Measurements from ENCODE around the gene MYBPC1.

MYBPC1 gene

DNA sequence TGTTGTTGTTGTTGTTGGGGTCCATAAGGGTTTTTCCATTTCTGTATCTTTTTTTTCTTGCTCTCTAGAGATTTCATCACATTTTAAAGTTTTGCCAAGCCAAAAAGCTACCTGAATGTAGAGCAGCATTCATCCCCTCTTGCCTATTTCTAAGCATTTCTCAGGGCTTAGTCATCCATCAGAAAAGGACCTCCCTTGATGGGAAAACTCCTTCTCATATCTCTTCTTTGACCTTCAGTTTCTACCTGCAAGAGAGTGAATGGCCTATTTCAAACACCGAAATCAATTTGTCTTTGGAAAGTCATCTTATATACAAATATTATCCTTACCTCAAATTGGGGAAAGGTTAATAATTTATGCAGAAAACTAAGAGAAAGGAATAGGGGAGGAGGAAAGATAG is 4.5 kb downstream of the MYBPC1 start:
- DNase-seq (ENCODE audit: low spot score): no peak

GRCh38 chr12:101599771-101600484 is 5.2 kb downstream of the MYBPC1 start:
- no peak for DNase-seq (ENCODE audit: low spot score)

DNA sequence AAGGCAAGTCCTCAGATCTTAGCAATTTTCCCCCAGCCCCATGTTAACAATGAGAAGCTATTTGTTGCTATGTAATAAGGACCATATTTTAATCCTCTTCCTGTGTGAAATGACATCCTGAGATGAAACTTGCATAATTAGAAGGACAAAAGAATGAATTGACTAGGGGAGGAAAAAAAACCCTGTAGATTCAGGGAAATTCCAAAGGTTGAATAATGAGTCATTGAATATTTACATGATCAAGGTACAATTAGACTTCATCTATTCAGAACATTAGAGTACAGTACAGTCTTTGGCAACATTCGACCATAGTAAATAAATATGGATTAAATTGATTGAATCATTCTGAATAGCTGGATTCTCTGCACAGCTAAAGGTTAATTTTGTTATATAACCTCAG is 9.4 kb downstream of the MYBPC1 start:
- no peak for DNase-seq (ENCODE audit: low spot score)

DNA sequence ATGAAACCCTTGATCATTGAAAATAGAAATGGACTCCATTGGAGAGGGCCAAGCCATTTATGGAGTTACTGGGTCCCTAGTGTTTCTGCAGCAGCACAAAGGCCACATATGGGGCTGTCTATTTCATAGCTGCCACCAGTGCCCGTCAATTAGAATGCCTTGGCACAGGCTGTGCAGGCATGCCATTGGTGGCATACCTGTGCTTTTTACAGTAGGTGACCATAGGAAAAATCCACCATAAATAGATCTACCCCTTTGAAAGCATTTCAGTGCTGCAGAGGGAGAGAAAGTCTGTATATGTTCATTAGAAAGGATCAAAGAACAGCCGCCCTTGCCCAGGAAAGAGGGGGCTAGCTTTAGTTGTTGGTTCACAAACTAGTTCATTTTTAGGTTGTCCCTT is 13.1 kb downstream of the MYBPC1 start:
- no peak for DNase-seq (ENCODE audit: low spot score)

GRCh38 chr12:101608301-101609133 is 13.7 kb downstream of the MYBPC1 start:
- no peak for DNase-seq (ENCODE audit: low spot score)

DNA sequence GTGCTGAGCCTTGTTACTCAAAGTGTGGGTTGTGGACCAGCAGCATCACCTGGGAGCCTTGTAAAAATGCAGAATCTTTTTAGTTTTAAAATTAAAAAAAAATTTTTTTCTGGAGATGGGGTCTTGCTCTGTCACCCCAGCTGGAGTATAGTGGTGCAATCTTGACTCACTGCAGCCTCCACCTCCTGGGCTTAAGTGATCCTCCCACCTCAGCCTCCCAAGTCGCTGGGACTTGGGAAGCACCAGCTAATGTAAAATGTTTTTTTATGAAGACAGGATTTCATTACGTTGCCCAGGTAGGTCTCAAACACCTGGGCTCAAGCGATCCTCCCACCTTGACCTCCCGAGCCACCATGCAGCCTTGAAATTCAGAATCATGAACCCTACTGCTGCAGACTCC is 14.4 kb downstream of the MYBPC1 start:
- DNase-seq (ENCODE audit: low spot score): no peak

DNA sequence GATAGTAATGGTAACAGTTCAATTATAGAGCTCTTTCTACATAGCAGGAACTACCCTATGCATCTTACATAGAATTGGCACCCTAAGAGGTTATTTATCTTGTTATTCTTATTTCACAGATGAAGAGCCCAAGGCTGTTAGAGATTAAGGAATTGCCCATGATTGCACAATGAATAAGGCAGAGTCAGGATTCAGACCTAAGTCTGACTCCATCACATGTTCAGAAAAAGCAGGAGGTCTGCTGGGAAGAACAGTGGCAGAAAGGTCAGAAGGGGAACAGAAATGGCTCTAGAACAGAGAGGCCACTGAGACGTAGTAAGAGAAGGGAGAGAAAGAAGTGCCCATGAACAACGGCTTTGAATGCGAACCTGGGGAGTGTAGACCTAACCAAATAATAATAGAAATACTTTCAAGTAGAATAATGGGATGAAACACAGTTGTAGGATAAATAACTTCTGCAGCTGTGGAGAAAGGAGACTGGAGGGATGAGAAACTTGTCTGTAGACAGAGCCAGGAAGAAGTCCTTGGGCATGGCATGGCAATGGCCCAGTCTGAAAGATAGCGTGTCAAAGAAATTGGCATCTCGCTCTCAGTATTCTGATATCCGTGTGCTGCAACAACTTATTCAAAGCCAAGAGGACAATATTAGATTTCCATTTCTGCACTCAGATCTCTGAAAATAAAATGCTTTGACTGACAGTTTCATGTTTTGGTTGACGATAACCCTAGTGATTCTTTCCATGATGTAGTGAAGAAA is 17.6 kb downstream of the MYBPC1 start:
- DNase-seq (ENCODE audit: low spot score): no peak

DNA sequence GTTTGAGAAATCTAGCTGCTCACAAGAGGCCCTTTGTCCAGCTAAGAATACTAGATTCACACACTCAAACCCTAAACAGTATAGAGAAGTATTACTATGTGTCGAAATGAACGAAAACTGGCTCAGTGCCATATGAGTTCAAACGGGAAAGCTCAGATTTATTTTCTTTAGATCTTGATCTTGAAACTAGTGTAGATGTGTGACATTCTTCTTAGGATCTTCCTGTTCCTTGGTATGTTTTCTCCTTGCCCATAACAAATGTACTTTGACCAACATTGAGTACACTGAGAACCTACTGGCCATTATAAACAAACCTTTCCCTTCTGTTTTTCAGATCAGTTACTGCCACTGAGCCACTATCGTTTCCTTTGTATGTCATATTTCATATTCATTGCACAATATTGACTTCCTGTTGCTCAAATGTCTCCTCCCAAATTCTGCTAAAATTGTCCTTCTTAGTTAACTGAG is 21.3 kb downstream of the MYBPC1 start:
- no peak for DNase-seq (ENCODE audit: low spot score)

DNA sequence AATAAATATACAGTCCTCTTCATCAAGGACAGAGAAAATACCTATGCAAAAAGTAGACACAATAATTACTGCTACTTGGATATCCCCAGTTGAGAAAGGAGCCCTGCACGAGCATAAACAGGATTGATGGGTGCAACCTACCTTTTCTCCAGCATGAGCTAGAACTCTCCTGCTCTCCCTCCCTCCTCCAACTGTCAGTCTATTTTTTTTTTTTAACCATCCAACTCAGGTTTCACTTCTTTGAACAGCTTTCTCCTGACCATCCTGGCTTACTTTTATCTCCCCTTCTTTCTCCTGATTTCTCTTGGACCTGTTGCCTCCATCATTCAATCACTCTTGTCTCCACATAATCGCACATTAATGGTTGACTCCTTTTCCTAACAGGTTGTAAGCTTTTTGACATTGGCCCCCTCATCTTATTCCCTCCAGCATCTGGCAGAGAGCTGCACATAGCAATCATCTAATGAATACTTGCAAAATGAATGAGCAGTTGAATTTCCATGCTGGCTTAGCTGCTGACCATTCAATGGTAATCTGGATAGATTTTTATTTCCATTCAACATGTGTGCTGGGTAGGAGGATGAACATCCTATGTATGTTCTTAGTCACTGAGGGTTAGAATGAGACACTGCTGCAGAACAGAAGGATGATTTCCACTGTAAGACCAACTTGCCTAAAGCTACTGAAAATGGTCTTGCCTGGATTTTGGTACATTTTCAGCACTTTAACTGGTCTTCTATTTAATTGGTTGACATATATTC is 24.4 kb downstream of the MYBPC1 start:
- no peak for DNase-seq (ENCODE audit: low spot score)

DNA sequence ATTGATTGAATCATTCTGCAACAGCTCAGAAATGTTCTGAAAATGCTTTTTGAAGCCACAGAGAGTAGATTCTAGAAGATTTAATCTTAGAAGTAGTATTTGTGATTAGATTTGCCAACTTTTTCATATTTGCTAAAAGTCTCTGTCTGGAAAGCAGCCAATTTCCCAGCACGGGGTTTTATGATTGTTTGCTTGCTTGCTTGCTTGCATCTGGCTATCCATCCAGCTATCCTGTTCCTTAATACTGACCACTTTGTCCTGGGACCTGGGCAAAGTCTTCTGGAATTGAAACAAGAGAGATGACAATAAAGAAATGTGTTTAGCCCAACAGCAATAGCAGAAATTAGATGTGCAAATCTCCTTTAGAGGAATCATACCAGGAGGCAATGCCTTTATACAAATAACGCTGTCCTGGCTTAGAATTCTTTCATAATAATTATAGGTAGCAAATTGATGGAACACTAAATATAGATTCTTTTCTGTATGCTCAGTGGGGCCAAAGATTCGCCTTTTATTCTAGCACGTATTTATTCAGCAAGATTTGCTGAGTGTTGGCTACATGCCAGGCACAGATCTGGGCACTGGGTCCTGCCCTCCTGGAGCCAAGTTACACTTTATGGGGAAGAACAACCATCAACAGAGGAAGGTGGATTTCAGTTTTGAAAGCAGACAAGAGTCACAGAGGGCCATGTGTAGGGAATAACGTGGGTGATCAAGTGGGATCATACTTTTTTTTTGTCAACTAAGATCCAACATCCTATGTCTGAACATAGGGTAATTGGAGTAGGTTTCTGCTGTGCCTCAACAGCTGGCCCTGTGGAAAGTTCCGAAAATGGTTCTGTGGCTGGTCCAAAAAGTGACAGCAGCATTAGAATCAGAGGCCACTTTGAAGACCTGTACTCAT is 25.3 kb downstream of the MYBPC1 start:
- no peak for DNase-seq (ENCODE audit: low spot score)

DNA sequence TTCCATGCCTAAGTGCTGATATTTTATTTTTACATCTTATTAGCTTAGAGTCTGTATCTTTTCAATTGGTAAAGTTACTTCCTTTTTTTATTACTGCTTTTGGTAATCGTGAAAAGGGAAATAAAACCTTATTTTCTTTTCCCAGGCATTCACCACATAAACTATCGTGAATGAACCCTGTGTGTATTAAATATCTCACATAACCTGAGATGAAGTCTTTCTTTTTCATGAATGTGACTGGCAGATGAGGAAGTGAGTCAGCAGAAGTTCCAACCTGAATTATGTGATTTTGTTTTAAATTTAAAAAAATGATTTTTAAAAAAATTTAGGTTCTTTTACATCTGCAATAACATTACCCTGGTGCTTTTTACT is 26.0 kb downstream of the MYBPC1 start:
- no peak for DNase-seq (ENCODE audit: low spot score)

DNA sequence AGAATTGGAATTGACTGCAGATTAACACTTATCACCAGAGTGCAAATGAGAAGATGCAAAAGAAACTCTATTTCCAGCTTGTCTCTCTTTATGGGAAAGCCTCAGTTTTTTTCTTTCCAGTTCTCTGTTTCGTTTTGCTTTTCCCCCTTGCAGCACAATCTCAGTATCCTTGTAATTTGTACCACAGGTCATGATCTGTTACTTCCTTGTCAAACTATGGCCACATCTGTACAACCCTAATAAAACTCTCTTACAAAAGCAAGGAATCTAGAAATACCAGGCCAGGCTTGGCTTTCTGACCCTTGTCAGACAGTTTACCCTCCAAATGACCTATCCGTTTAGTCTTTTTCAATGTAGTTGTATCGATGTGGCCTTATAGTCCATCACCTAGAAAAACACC is 33.9 kb downstream of the MYBPC1 start:
- no peak for DNase-seq (ENCODE audit: low spot score)

GRCh38 chr12:101634724-101635123 is 40.0 kb downstream of the MYBPC1 start:
- DNase-seq (ENCODE audit: low spot score): no peak

DNA sequence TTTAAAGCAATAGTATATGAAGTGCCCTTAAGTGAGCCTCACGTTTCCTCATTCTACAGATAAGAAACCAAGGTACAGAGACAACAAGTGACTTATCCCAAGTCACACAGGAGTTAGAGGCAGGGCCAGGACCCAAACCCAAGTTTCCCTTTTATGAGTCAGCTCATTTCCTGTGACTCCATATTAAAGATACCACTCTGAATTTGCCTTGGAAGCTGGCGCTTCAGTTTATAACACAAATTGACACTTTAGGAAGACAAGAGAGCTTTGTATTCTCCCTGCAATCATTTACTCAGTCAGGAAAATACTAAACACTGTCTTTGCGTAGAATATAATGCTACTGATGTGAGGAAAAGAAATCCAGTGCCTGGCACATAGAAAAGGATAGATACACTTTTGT is 43.2 kb downstream of the MYBPC1 start:
- no peak for DNase-seq (ENCODE audit: low spot score)

GRCh38 chr12:101642115-101643067 is 47.6 kb downstream of the MYBPC1 start:
- DNase-seq (ENCODE audit: low spot score): peak; percentile 60

- DNase-seq (ENCODE audit: low spot score): no peak
Observed at GRCh38 chr12:101647711-101648110, 52.9 kb downstream of the MYBPC1 start.

- no peak for DNase-seq (ENCODE audit: low spot score)
Observed at GRCh38 chr12:101648195-101648594, 53.4 kb downstream of the MYBPC1 start.

- no peak for DNase-seq (ENCODE audit: low spot score)
Observed at GRCh38 chr12:101650346-101651117, 55.8 kb downstream of the MYBPC1 start.

DNA sequence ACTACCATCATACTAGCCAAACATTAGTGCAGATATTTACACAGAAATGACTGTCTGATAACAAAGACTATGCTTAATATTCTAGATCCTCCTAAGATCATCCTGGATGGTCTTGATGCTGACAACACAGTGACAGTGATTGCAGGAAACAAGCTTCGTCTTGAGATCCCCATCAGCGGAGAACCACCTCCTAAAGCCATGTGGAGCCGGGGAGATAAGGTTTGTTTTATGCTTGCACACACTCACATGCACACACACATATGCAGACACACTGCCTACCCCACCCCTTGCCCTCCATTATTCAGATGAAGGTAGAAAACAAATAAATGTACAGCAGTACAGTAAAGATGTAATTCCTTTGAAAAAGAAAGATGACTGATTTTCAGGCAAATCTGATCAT is 58.3 kb downstream of the MYBPC1 start:
- no peak for DNase-seq (ENCODE audit: low spot score)

Measured in ecto neural progenitor cell (in vitro differentiated cells).